Ascending aorta (tissue), 2 donors: Measurements from ENCODE around the gene TSPAN18. TPM values are rescaled to one million over a fixed set of nuclear protein-coding genes. Genes with fewer than 3 reads are reported as not detected.

Experiments used
- DNase-seq, 2 donors: peaks; one replicate each; pipeline ENCODE4 v3.0.0-alpha.2; 2019; ENCODE audit warnings: low spot score in 2 of 2
- H3K27ac ChIP-seq, 2 donors: fragments of 200-600 bp; sonication (generic); one replicate each; pipeline ENCODE4 v1.5.1; 2016 to 2017; ENCODE audit warnings: mild to moderate bottlenecking in 1 of 2
- H3K27me3 ChIP-seq: fragments of 200-600 bp; sonication (generic); one replicate; pipeline ENCODE4 v1.5.1; 2017
- H3K36me3 ChIP-seq, 2 donors: fragments of 200-600 bp; sonication (generic); one replicate each; pipeline ENCODE4 v1.5.1; 2016
- H3K4me1 ChIP-seq, 2 donors: fragments of 200-600 bp; sonication (generic); one replicate each; pipeline ENCODE4 v1.5.1; 2016 to 2017; ENCODE audit warnings: mild to moderate bottlenecking in 1 of 2
- H3K4me3 ChIP-seq, 2 donors: fragments of 200-600 bp; sonication (generic); one replicate each; pipeline ENCODE4 v1.5.1; 2016 to 2017; ENCODE audit warnings: mild to moderate bottlenecking in 1 of 2
- H3K9me3 ChIP-seq, 2 donors: fragments of 200-600 bp; sonication (generic); one replicate each; pipeline ENCODE4 v1.5.1; 2016
- CTCF ChIP-seq, 3 experiments: fragments of 200-600 bp in 2 of 3; fragments of 450-650 bp in 1 of 3; sonication (generic) in 2 of 3; IDR thresholded peaks; one replicate each; pipeline ENCODE4 v1.5.1; 2016 to 2019; ENCODE audit warnings: antibody characterized with exemption in 3 of 3, mild to moderate bottlenecking in 1 of 3, moderate library complexity in 1 of 3
- intact Hi-C: fragments of 100-400 bp; cut with DNase I; formaldehyde crosslinking; loops from one replicate; pipeline ENCODE4 v1.15.1; 2023
- total RNA-seq: library from RNA; depleted of rRNA; stranded (reverse); fragments of >200 nt; gene quantifications from one replicate; pipeline ENCODE4 v1.1.0, GENCODE V29; 2016

Gene TSPAN18
- total RNA-seq, 1 donor from 2014 or later = 21.3 TPM

DNA sequence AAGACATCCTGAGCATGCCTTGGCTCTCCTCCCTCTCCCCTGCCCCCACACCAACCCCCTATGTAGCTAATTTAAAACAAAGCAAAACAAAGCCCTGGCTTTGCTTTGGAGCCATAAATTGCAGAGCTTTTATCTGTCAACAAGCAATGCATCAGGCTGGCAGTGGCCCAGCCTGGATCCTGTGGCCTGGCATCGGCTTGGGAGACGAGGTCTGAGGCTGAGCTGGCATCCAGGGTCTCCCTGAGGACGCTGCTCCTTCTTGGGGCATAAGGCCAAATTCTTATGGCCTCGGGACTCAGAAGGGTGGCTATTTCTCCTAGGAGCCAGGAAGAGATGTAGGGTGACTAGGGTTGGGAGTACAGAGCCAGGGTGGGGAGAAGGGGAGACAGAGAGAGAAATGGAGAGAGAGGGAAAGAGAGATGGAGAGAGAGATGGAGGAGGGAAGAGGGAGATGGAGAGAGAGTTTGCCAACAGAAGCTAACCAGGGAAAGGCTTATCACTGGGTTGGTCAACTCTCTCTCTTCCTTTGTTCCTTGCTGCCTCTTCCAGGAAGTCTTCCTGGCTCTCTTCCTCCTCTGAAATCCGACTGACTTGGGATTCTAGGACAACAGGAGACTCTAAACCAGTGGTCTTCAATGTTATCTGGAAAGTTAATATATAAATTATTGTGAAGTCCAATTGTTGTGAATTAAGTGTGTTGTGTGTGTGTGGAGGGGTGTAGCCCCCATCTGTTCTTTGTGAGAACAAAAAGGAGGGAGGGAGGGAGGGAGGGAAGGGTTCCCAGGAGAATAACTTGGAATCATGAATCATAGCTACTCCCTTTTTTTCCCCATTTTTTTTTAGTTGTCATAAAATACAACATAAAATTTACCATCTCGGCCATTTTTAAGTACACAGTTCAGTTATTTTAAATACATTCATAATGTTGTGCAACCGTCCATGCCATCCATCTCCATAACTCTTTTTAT, 29.1 kb downstream of the TSPAN18 start:
- Histone ChIP-seq H3K27me3 (no peaks in the 10 kb centered on the region), H3K36me3 (no peaks in the 10 kb centered on the region), H3K27ac (no peak overlapping the region), H3K9me3 (no peaks in the 10 kb centered on the region), H3K4me1 (peaks cover 5 to 27% of the 10 kb centered on the region in 2 donors), H3K4me3 (no peak overlapping the region)
- no peak for DNase-seq
- intact Hi-C loops = no loop called here
- no peak for TF ChIP-seq CTCF (IDR thresholded peaks at IDR 0.05)

DNA sequence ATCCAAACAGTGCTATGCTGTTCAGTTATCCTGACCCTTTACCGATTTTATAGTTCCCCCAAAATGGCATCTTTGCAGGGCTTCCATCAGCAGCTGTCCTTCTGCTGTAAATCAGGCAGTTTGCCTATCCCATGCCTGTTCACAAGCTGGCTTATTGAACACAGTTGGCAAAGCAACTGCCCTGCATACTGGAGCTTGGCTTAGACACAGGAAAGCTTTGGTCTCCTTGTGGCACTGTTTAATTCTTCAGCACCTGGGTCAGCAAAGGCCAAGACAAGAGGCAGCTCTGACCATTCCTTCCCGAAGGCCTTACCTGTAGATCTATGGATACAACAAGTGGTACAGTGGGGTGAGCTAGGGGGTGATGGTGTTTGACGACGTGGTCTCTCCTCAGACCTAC, 32.2 kb downstream of the TSPAN18 start:
- peaks cover 8 to 21% of the 10 kb centered on the region in 2 donors for H3K4me1 ChIP-seq
- H3K27ac ChIP-seq = no peak overlapping the region
- no peak overlapping the region for H3K4me3 ChIP-seq
- H3K36me3 ChIP-seq = no peaks in the 10 kb centered on the region
- H3K9me3 ChIP-seq = no peaks in the 10 kb centered on the region
- no peaks in the 10 kb centered on the region for H3K27me3 ChIP-seq
- no peak for TF ChIP-seq CTCF (IDR thresholded peaks at IDR 0.05)
- peak in 1 of 2 donors; percentile 52 for DNase-seq
- intact Hi-C loops = no loop called here

GRCh38 chr11:44759743-44760476, 33.1 kb downstream of the TSPAN18 start:
- Histone ChIP-seq H3K36me3 (no peaks in the 10 kb centered on the region), H3K4me3 (no peak overlapping the region), H3K27me3 (no peaks in the 10 kb centered on the region), H3K27ac (no peak overlapping the region), H3K4me1 (peaks cover 8 to 25% of the 10 kb centered on the region in 2 donors), H3K9me3 (no peaks in the 10 kb centered on the region)
- no peak for TF ChIP-seq CTCF (IDR thresholded peaks at IDR 0.05)
- peak in 1 of 2 donors; percentile 19 for DNase-seq
- intact Hi-C loops = loop anchor here (5.0 to 10.0 kb wide), 3 partner anchors 145 to 575 kb away; partner anchors contain the start of gene CD82

GRCh38 chr11:44760477-44760872, 33.7 kb downstream of the TSPAN18 start:
- H3K9me3 ChIP-seq = no peaks in the 10 kb centered on the region
- intact Hi-C loops = loop anchor here (5.0 to 10.0 kb wide), 3 partner anchors 146 to 574 kb away; partner anchors contain the start of gene CD82
- H3K36me3 ChIP-seq = no peaks in the 10 kb centered on the region
- H3K4me3 ChIP-seq = no peak overlapping the region
- H3K27ac ChIP-seq = no peak overlapping the region
- peak in 1 of 2 donors; percentile 19 for DNase-seq
- TF ChIP-seq CTCF (IDR thresholded peaks at IDR 0.05) = no peak
- H3K4me1 ChIP-seq = peaks cover 6 to 25% of the 10 kb centered on the region in 2 donors
- no peaks in the 10 kb centered on the region for H3K27me3 ChIP-seq

DNA sequence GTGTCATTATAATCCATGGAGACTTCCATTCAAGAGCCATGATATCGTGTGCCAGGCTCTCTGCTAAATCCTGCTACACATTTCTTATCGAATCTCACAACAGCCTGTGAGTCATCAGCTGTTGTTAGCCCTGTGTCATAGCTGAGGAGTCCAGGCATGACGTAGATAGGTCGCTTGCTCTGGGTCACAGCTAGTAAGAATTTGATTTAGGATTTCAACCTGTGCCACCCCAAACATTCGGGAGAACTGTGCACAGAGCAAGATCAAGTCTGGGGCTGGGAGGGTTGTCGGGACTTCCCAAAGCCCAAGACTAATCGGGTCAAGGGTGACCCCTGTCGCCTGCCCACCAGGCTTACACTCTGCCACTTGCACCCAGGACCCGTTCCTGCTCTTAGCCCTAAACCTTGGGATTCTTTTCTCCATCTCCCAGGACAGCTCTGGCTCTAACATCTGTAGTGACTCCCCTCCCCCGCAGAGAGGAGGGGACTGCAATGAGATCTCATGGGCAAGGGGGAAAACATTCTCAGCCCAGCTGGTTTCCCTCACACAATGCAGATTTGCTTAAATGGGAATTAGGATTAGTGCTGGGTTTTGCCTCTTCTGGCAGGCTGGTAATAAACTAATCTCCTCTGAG, 34.3 kb downstream of the TSPAN18 start:
- H3K36me3 ChIP-seq = no peaks in the 10 kb centered on the region
- H3K4me1 ChIP-seq = peaks cover 4 to 25% of the 10 kb centered on the region in 2 donors
- intact Hi-C loops = loop anchor here (5.0 to 10.0 kb wide), 3 partner anchors 146 to 574 kb away; partner anchors contain the start of gene CD82
- H3K9me3 ChIP-seq = no peaks in the 10 kb centered on the region
- TF ChIP-seq CTCF (IDR thresholded peaks at IDR 0.05) = no peak
- H3K27ac ChIP-seq = no peak overlapping the region
- peak in 1 of 2 donors; percentile 81 for DNase-seq
- no peaks in the 10 kb centered on the region for H3K27me3 ChIP-seq
- H3K4me3 ChIP-seq = no peak overlapping the region
